Progenitor cell of endocrine pancreas (in vitro differentiated cells): Measurements from ENCODE around the gene FAM83F. TPM values are rescaled to one million over a fixed set of nuclear protein-coding genes. Genes with fewer than 3 reads are reported as not detected.

Experiments used
- DNase-seq: peaks from one replicate; pipeline ENCODE4 v3.0.0; 2021; ENCODE audit warnings: low spot score; ENCODE audit not compliant: unreplicated experiment
- H3K27ac Mint-ChIP-seq: 2 replicates; pipeline ENCODE4 v1.8.0; 2021; ENCODE audit warnings: mild to moderate bottlenecking, moderate library complexity, mixed read lengths
- H3K27me3 Mint-ChIP-seq: 2 replicates; pipeline ENCODE4 v1.8.0; 2021; ENCODE audit warnings: mixed read lengths
- H3K36me3 Mint-ChIP-seq: 2 replicates; pipeline ENCODE4 v1.8.0; 2022; ENCODE audit warnings: mixed read lengths; ENCODE audit not compliant: insufficient read depth
- H3K4me1 Mint-ChIP-seq: 2 replicates; pipeline ENCODE4 v1.8.0; 2021; ENCODE audit warnings: low read depth, mixed read lengths
- H3K4me3 Mint-ChIP-seq: 2 replicates; pipeline ENCODE4 v1.8.0; 2021; ENCODE audit warnings: low read depth, mild to moderate bottlenecking, moderate library complexity, mixed read lengths
- H3K9me3 Mint-ChIP-seq: 2 replicates; pipeline ENCODE4 v1.8.0; 2021; ENCODE audit warnings: low read depth, mixed read lengths
- CTCF ChIP-seq: fragments of 200-600 bp; sonication (generic); IDR thresholded peaks from one replicate; pipeline ENCODE4 v1.5.0; 2021; ENCODE audit warnings: antibody characterized with exemption, mild to moderate bottlenecking; ENCODE audit not compliant: unreplicated experiment
- total RNA-seq: library from RNA; stranded (reverse); gene quantifications from 2 replicates; pipeline ENCODE4 v1.2.1, GENCODE V29; 2021

FAM83F gene
- total RNA-seq, 1 donor from 2014 or later, result 19.8 TPM

DNA sequence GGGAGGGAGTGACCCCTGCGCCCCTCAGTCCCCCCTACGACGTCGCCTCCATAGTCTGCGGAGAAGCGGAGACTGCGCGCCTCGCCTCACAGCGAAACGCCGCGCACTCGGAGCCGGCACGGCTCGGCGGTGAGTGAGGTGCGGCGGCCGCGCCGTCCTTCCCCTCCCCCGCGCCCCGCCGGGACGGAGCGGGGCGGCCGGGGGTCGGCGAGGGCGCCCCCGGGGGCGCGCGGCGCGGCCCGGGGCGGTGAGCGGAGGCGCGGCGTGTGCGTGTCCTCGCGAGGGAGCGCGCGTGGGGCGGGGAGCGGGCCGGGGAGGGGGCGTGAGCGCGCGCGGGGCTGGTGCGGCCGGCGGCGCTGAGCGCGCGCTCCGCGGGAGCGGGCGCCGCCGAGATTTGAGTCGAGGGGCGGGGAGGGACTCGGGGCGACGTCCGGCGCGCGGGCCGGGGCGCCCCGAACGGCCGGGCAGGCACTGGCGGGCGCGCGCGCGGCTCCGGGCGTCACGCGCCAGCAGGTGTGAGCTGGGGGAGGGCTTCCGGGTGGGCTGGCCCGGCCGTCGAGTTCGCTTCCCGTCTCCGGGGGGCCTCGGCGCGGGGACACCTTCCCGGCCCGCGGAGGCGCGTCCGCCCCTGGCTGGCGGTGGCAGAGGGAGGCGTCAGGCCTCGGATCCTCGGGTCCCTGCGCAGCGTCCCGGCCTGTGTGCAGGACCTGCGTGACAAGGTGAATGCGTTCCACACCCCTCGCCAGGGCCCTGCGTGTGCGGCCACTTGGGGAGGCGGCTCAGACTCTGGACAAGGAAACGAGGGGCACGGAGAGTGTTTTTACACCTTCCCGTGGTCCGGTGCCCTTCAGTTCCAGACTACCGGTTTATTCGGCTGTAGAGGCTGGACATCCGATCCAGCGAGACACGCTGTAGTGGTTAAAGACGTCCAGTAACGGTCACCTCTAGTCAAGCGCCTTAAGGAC, 50.4 kb downstream of the FAM83F start:
- Mint-ChIP-seq H3K4me1 (peaks cover 6% of the 10 kb centered on the region), H3K4me3 (peak overlapping the region; percentile 100), H3K36me3 (no peaks in the 10 kb centered on the region), H3K27ac (peak overlapping the region; percentile 99), H3K27me3 (peaks cover 8% of the 10 kb centered on the region), H3K9me3 (peaks cover 2% of the 10 kb centered on the region)
- peak; percentile 56 for DNase-seq
- TF ChIP-seq CTCF, result no peak

GRCh38 chr22:40046126-40046525, 51.4 kb downstream of the FAM83F start:
- Mint-ChIP-seq H3K4me1 (peaks cover 7% of the 10 kb centered on the region), H3K36me3 (no peaks in the 10 kb centered on the region), H3K27ac (peak overlapping the region; percentile 52), H3K4me3 (peak overlapping the region; percentile 79), H3K27me3 (peaks cover 1% of the 10 kb centered on the region), H3K9me3 (peaks cover 2% of the 10 kb centered on the region)
- no peak for DNase-seq
- TF ChIP-seq CTCF, result no peak

GRCh38 chr22:40050258-40050657, 55.5 kb downstream of the FAM83F start:
- DNase-seq, result no peak
- no peak overlapping the region for H3K4me3 Mint-ChIP-seq
- no peaks in the 10 kb centered on the region for H3K27me3 Mint-ChIP-seq
- no peaks in the 10 kb centered on the region for H3K9me3 Mint-ChIP-seq
- H3K27ac Mint-ChIP-seq, result no peak overlapping the region
- no peak for TF ChIP-seq CTCF
- no peaks in the 10 kb centered on the region for H3K36me3 Mint-ChIP-seq
- peaks cover 9% of the 10 kb centered on the region for H3K4me1 Mint-ChIP-seq

GRCh38 chr22:40051322-40051721, 56.6 kb downstream of the FAM83F start:
- DNase-seq, result no peak
- TF ChIP-seq CTCF, result no peak
- H3K4me3 Mint-ChIP-seq, result no peak overlapping the region
- H3K27me3 Mint-ChIP-seq, result no peaks in the 10 kb centered on the region
- peaks cover 5% of the 10 kb centered on the region for H3K4me1 Mint-ChIP-seq
- no peaks in the 10 kb centered on the region for H3K36me3 Mint-ChIP-seq
- H3K9me3 Mint-ChIP-seq, result no peaks in the 10 kb centered on the region
- no peak overlapping the region for H3K27ac Mint-ChIP-seq

DNA sequence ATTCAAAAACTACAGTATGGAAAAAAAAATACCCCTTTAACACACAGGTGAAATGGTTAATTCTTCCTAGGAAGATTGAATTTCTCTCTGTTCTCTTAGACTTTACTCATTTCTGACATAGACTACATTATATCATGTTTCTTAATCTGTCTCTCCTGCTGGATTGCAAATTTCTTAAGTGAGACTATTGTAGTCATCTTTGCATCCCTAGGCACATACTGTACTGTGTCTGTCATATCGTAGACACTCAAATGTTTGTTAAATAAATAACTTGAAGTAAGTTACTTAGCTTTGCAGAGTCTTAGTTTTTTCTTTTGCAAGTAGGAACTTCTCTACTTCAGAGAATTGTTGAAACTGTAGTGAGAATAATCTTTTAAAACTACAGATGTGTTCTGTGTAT, 58.7 kb downstream of the FAM83F start:
- Mint-ChIP-seq H3K36me3 (no peaks in the 10 kb centered on the region), H3K9me3 (no peaks in the 10 kb centered on the region), H3K4me3 (no peak overlapping the region), H3K4me1 (peaks cover 14% of the 10 kb centered on the region), H3K27ac (no peak overlapping the region), H3K27me3 (no peaks in the 10 kb centered on the region)
- DNase-seq, result no peak
- TF ChIP-seq CTCF, result no peak
